ENCODE measurements around the gene KCNQ4.

The KCNQ4 gene

DNA sequence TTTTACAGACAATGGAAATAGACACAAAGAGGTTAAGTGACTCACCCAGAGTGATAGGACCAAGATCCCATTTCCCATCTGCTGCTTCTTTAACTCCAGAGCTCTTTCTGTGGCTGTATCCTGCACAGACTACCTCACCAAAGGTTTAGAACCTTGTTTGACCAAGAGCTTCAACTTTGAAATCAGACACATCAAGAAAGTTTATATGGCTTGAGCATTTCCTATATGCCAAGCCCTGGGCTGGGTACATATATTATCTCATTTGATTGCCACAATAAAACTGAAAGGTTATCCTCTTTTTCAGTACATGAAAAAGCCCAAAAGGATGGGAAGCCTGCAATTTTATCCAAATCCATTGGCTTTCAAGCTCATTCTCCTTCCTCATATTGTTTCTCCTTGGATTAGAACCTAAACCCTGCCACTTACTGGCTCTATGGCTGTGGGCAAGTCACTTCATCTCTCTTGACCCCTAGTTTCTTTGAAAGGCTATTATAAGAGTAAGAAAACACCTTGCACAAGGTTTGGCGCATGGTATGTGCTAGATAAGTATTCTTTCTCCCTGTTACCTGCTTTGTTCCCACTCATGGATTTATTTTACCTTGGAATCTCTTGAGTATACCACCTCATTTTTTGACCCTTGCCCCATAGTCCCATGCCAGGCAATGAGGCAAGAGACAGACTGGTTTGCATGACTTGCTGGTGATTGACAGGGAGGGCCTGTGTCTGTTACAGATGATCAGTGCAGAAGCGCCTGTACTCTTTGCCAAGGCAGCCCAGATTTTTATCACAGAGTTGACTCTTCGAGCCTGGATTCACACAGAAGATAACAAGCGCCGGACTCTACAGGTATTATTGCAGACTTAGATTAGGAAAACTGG, 34.5 kb upstream of the KCNQ4 start:
- no peak overlapping the region for H3K4me3 ChIP-seq (ENCODE audit: low read length)
- TF ChIP-seq, protein P1, sequence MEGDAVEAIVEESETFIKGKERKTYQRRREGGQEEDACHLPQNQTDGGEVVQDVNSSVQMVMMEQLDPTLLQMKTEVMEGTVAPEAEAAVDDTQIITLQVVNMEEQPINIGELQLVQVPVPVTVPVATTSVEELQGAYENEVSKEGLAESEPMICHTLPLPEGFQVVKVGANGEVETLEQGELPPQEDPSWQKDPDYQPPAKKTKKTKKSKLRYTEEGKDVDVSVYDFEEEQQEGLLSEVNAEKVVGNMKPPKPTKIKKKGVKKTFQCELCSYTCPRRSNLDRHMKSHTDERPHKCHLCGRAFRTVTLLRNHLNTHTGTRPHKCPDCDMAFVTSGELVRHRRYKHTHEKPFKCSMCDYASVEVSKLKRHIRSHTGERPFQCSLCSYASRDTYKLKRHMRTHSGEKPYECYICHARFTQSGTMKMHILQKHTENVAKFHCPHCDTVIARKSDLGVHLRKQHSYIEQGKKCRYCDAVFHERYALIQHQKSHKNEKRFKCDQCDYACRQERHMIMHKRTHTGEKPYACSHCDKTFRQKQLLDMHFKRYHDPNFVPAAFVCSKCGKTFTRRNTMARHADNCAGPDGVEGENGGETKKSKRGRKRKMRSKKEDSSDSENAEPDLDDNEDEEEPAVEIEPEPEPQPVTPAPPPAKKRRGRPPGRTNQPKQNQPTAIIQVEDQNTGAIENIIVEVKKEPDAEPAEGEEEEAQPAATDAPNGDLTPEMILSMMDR (conservative IDR thresholded peaks at IDR 0.05; ENCODE audit: low read length), result no peak
- no peak for DNase-seq (ENCODE audit: low read depth)

DNA sequence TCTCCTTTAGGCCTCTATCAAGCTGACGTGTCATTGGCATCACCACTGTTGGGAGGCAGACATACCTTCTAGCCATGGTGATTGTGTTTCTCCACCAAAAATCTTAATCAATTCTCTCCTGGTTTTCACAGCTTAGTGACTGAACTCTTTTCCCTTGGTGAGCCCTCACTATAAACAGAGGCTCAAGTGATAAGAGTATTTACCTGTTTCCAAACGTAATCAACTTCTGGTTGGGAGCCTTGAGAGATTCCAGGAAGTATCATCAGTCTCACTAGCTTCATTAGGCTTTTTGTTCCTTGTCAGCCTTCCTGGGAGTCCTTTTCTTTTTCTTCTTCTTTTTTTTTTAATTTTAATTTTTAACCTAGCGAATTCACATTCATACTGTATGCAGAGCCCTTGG, 33.8 kb upstream of the KCNQ4 start:
- no peak for DNase-seq (ENCODE audit: low read depth)
- no peak overlapping the region for H3K4me3 ChIP-seq (ENCODE audit: low read length)
- TF ChIP-seq, protein P1 (conservative IDR thresholded peaks at IDR 0.05; ENCODE audit: low read length), result no peak

DNA sequence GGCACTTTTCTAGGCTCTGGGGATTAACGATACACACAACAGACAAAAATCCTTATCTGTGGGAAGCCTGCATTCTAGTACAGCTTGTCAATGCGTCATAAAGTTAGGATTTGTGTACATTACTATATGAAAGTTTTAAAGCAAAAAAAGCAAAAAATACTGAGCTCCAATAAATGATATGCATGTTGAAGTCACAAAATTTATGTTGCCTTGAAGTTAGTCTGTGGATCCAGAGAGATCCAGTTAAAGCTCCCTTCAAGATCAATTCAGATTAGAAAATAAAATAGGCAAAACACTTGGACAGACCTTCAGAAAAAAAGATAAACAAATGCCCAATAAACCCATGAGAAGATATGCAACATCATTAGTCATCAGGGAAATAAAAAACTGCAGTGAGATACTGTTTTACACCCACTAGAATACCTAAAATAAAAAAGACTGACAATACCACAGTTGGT, 33.1 kb upstream of the KCNQ4 start:
- TF ChIP-seq, protein P1 (conservative IDR thresholded peaks at IDR 0.05; ENCODE audit: low read length), result no peak
- H3K4me3 ChIP-seq (ENCODE audit: low read length), result no peak overlapping the region
- no peak for DNase-seq (ENCODE audit: low read depth)

DNA sequence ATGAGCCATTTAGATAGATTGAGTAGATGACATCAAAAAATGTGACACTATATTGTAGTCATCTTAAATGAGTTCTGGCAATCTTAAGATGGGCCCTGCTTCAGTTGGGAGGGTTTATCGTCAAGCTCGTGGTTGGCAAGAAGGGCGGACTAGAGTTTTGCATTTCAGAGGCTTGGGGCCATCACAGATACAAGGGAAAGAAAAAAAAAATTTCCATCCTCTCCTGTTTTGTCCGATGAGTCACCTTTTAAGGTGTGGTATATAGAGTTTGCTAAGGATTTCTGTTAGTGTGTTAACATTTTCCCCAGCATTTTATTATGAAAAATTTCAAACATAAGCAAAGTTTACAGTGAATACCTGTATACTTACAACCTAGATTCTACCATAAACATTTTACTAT, 31.8 kb upstream of the KCNQ4 start:
- TF ChIP-seq, protein P1 (conservative IDR thresholded peaks at IDR 0.05; ENCODE audit: low read length), result no peak
- H3K4me3 ChIP-seq (ENCODE audit: low read length), result no peak overlapping the region
- DNase-seq (ENCODE audit: low read depth), result no peak

DNA sequence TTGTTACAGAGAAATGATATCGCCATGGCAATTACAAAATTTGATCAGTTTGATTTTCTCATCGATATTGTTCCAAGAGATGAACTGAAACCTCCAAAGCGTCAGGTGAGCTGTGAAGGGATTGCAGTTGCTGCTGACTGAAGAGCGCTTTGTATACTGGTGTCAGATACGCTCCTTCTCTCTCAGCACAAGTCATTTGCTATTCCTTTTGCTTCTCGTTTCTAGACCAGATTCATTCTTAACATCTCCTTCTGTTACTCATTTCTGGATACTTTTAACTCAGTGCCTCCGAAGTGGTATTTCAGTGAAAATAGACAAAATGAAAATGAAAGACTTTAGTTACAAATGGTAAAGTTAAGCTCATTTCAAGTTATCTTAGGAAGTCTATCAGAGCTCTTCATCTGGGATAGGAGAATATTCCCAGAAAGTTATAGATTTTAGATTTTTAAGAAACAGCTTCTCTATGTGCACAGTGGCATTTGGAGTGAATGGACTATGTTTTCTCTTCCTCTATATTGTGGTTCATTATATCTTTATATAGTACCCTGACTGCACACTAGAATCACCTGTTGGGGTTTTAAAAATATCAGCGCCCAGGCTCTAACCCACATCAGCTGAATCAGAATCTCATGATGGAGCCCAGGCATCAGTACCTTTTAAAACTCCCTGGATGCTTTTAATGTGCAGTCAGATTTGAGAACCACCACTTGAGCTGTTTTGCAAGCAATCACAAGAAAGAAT, 30.3 kb upstream of the KCNQ4 start:
- no peak for DNase-seq (ENCODE audit: low read depth)
- no peak overlapping the region for H3K4me3 ChIP-seq (ENCODE audit: low read length)
- TF ChIP-seq, protein P1 (conservative IDR thresholded peaks at IDR 0.05; ENCODE audit: low read length), result no peak

DNA sequence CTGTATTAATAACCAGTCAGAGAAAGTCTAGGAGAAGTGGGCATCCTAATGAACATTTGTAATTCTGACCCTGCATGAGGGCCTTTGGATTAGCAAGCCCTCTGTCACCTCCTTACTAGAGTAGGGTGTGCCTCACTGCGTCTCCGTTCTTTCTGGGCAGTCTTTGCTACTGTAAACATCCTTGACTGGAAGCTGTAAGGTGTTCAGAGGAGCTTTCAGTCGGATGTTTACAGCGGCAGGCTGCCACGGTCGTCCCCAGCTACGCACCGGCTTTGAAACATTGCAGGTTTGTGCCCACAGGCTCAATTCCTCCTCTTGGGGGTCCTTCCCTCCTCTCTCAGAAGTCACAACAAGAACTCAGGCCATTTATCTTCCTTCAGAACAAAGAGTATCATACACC, 29.4 kb upstream of the KCNQ4 start:
- no peak for DNase-seq (ENCODE audit: low read depth)
- H3K4me3 ChIP-seq (ENCODE audit: low read length), result no peak overlapping the region
- TF ChIP-seq, protein P1 (conservative IDR thresholded peaks at IDR 0.05; ENCODE audit: low read length), result no peak
